ENCODE measurements around the gene HCRT.

DNA sequence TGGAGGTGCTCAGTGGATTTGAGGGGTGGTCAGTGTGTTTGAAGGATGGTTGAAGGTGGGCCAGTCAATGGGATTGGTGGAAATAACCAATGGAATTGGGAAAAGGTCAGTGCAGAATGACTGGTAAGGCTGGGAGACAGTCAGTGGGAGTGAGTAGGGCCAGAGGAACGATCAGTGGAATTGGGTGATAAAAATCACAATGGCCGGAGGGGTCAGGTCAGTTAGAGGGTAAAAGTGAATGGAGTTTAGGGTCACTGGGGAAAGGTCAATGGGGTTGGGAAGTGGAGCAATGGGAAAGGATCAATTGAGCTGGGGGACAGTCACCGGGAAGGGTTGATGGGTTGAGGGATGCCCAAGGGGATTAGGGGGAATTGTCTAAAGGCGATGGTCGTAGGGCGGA lies 19.5 kb downstream of the HCRT start:
- TF ChIP-seq CTCF (IDR thresholded peaks at IDR 0.05; ENCODE audit: low read depth, low read length) (no peak), POLR2A (IDR thresholded peaks at IDR 0.05; ENCODE audit: extremely low read depth, insufficient read length) (no peak), MYC (IDR thresholded peaks at IDR 0.05; ENCODE audit: low read depth, low read length) (no peak)
- TF ChIP-seq, protein P1, sequence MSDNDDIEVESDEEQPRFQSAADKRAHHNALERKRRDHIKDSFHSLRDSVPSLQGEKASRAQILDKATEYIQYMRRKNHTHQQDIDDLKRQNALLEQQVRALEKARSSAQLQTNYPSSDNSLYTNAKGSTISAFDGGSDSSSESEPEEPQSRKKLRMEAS (IDR thresholded peaks at IDR 0.05; ENCODE audit: low read depth, low read length) = no peak

Measured in NB4 (cell line).